Duodenal mucosa (tissue), 2 donors: ENCODE measurements around the gene MAP1LC3B2.

Experiments
- H3K27ac ChIP-seq: one replicate; pipeline ENCODE4 v1.7.0; 2013; ENCODE audit warnings: low read depth, low read length
- H3K27me3 ChIP-seq, 2 donors: one replicate each; pipeline ENCODE4 v1.7.0; 2013; ENCODE audit warnings: low read length in 2 of 2, control low read depth in 1 of 2; ENCODE audit not compliant: insufficient read depth in 2 of 2, control insufficient read depth in 1 of 2
- H3K36me3 ChIP-seq, 2 donors: one replicate each; pipeline ENCODE4 v1.7.0; 2013; ENCODE audit warnings: low read length in 2 of 2, control low read depth in 1 of 2; ENCODE audit not compliant: insufficient read depth in 2 of 2, control insufficient read depth in 1 of 2
- H3K4me1 ChIP-seq, 2 donors: one replicate each; pipeline ENCODE4 v1.7.0; 2013; ENCODE audit warnings: low read length in 2 of 2, control low read depth in 1 of 2; ENCODE audit not compliant: insufficient read depth in 2 of 2, control insufficient read depth in 1 of 2
- H3K4me3 ChIP-seq, 2 donors: one replicate each; pipeline ENCODE4 v1.7.0; 2013; ENCODE audit warnings: low read length in 2 of 2, low read depth in 1 of 2
- H3K9ac ChIP-seq, 2 donors: one replicate each; pipeline ENCODE4 v1.7.0; 2013; ENCODE audit warnings: low read length in 2 of 2, low read depth in 1 of 2
- H3K9me3 ChIP-seq, 2 donors: one replicate each; pipeline ENCODE4 v1.7.0; 2013; ENCODE audit warnings: low read length in 2 of 2, control low read depth in 1 of 2; ENCODE audit not compliant: control insufficient read depth in 1 of 2

Gene MAP1LC3B2

GRCh38 chr12:116525418-116526001 lies 33.7 kb upstream of the MAP1LC3B2 start:
- Histone ChIP-seq H3K4me1 (peaks cover 3 to 16% of the 10 kb centered on the region in 2 donors), H3K36me3 (no peaks in the 10 kb centered on the region), H3K4me3 (peak overlapping the region in 1 of 2 donors; percentile 26), H3K9ac (no peak overlapping the region), H3K27ac (peak overlapping the region; percentile 17), H3K9me3 (no peaks in the 10 kb centered on the region), H3K27me3 (no peaks in the 10 kb centered on the region)

GRCh38 chr12:116528065-116528464 lies 31.1 kb upstream of the MAP1LC3B2 start:
- no peak overlapping the region for H3K9ac ChIP-seq
- H3K4me3 ChIP-seq: no peak overlapping the region
- peaks cover 9 to 21% of the 10 kb centered on the region in 2 donors for H3K4me1 ChIP-seq
- no peaks in the 10 kb centered on the region for H3K36me3 ChIP-seq
- no peaks in the 10 kb centered on the region for H3K27me3 ChIP-seq
- H3K9me3 ChIP-seq: no peaks in the 10 kb centered on the region
- H3K27ac ChIP-seq: no peak overlapping the region

- no peak overlapping the region for H3K4me3 ChIP-seq
- no peaks in the 10 kb centered on the region for H3K9me3 ChIP-seq
- no peak overlapping the region for H3K9ac ChIP-seq
- H3K4me1 ChIP-seq: peaks cover 12 to 26% of the 10 kb centered on the region in 2 donors
- H3K27ac ChIP-seq: no peak overlapping the region
- no peaks in the 10 kb centered on the region for H3K36me3 ChIP-seq
- no peaks in the 10 kb centered on the region for H3K27me3 ChIP-seq
These were observed 30.7 kb upstream of the MAP1LC3B2 start for GRCh38 chr12:116528498-116528897.

GRCh38 chr12:116529048-116529447 lies 30.1 kb upstream of the MAP1LC3B2 start:
- Histone ChIP-seq H3K4me3 (no peak overlapping the region), H3K27me3 (no peaks in the 10 kb centered on the region), H3K4me1 (peaks cover 13 to 26% of the 10 kb centered on the region in 2 donors), H3K36me3 (no peaks in the 10 kb centered on the region), H3K9me3 (no peaks in the 10 kb centered on the region), H3K27ac (no peak overlapping the region), H3K9ac (no peak overlapping the region)

- no peak overlapping the region for H3K9ac ChIP-seq
- no peaks in the 10 kb centered on the region for H3K27me3 ChIP-seq
- H3K9me3 ChIP-seq: no peaks in the 10 kb centered on the region
- H3K4me1 ChIP-seq: peaks cover 13 to 29% of the 10 kb centered on the region in 2 donors
- no peak overlapping the region for H3K27ac ChIP-seq
- no peak overlapping the region for H3K4me3 ChIP-seq
- H3K36me3 ChIP-seq: no peaks in the 10 kb centered on the region
These were observed 29.5 kb upstream of the MAP1LC3B2 start for GRCh38 chr12:116529686-116530085.

GRCh38 chr12:116532428-116532827 lies 26.8 kb upstream of the MAP1LC3B2 start:
- H3K27me3 ChIP-seq: no peaks in the 10 kb centered on the region
- H3K27ac ChIP-seq: no peak overlapping the region
- peaks cover 10 to 28% of the 10 kb centered on the region in 2 donors for H3K4me1 ChIP-seq
- no peaks in the 10 kb centered on the region for H3K9me3 ChIP-seq
- no peak overlapping the region for H3K9ac ChIP-seq
- H3K4me3 ChIP-seq: no peak overlapping the region
- H3K36me3 ChIP-seq: no peaks in the 10 kb centered on the region

- Histone ChIP-seq H3K36me3 (no peaks in the 10 kb centered on the region), H3K27ac (no peak overlapping the region), H3K27me3 (no peaks in the 10 kb centered on the region), H3K4me1 (peaks cover 10 to 32% of the 10 kb centered on the region in 2 donors), H3K4me3 (peak overlapping the region; percentile 76 to 77), H3K9me3 (no peaks in the 10 kb centered on the region), H3K9ac (peak overlapping the region in 1 of 2 donors; percentile 37)
These were observed 26.2 kb upstream of the MAP1LC3B2 start for GRCh38 chr12:116532986-116533342.

GRCh38 chr12:116533343-116534251 lies 25.6 kb upstream of the MAP1LC3B2 start:
- Histone ChIP-seq H3K27me3 (no peaks in the 10 kb centered on the region), H3K27ac (no peak overlapping the region), H3K4me3 (peak overlapping the region; percentile 76 to 77), H3K9me3 (no peaks in the 10 kb centered on the region), H3K9ac (peak overlapping the region; percentile 37 to 63), H3K4me1 (peaks cover 14 to 35% of the 10 kb centered on the region in 2 donors), H3K36me3 (no peaks in the 10 kb centered on the region)

GRCh38 chr12:116534311-116535121 lies 24.7 kb upstream of the MAP1LC3B2 start:
- Histone ChIP-seq H3K4me3 (peak overlapping the region; percentile 76 to 77), H3K4me1 (peaks cover 19 to 36% of the 10 kb centered on the region in 2 donors), H3K9ac (no peak overlapping the region), H3K27me3 (no peaks in the 10 kb centered on the region), H3K9me3 (no peaks in the 10 kb centered on the region), H3K36me3 (no peaks in the 10 kb centered on the region), H3K27ac (no peak overlapping the region)

GRCh38 chr12:116535241-116535640 lies 23.9 kb upstream of the MAP1LC3B2 start:
- H3K27me3 ChIP-seq: no peaks in the 10 kb centered on the region
- no peak overlapping the region for H3K4me3 ChIP-seq
- peaks cover 25 to 43% of the 10 kb centered on the region in 2 donors for H3K4me1 ChIP-seq
- H3K9ac ChIP-seq: no peak overlapping the region
- no peaks in the 10 kb centered on the region for H3K9me3 ChIP-seq
- no peak overlapping the region for H3K27ac ChIP-seq
- no peaks in the 10 kb centered on the region for H3K36me3 ChIP-seq
